Measurements from ENCODE around the gene MIS12. TPM values are rescaled to one million over a fixed set of nuclear protein-coding genes. Genes with fewer than 3 reads are reported as not detected.

The MIS12 gene
- total and polyA plus RNA-seq, 2 of the 13 experiments (the other 11 are each of a cell fraction or from before 2014, with no cell fraction given): 13.4 to 28.0 TPM

DNA sequence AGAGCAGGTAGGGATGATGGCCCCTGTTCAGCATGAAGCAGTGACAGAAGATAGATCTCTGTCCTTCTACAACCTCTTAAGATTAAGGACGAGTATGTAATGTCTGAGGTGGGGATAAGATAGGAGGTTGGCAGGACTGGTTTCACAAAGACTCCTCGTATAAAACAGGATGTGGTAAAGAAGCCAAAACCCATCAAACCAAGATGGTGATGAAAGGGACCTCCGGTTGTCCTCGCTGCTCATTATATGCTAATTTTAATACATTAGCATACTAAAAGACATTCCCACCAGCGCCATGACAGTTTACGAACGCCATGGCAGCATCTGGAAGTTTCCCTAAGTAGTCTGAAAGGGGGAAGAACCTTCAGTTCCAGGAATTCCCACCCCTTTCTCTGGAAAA is 27.3 kb downstream of the MIS12 start (continued):
- TF ChIP-seq, protein P1, sequence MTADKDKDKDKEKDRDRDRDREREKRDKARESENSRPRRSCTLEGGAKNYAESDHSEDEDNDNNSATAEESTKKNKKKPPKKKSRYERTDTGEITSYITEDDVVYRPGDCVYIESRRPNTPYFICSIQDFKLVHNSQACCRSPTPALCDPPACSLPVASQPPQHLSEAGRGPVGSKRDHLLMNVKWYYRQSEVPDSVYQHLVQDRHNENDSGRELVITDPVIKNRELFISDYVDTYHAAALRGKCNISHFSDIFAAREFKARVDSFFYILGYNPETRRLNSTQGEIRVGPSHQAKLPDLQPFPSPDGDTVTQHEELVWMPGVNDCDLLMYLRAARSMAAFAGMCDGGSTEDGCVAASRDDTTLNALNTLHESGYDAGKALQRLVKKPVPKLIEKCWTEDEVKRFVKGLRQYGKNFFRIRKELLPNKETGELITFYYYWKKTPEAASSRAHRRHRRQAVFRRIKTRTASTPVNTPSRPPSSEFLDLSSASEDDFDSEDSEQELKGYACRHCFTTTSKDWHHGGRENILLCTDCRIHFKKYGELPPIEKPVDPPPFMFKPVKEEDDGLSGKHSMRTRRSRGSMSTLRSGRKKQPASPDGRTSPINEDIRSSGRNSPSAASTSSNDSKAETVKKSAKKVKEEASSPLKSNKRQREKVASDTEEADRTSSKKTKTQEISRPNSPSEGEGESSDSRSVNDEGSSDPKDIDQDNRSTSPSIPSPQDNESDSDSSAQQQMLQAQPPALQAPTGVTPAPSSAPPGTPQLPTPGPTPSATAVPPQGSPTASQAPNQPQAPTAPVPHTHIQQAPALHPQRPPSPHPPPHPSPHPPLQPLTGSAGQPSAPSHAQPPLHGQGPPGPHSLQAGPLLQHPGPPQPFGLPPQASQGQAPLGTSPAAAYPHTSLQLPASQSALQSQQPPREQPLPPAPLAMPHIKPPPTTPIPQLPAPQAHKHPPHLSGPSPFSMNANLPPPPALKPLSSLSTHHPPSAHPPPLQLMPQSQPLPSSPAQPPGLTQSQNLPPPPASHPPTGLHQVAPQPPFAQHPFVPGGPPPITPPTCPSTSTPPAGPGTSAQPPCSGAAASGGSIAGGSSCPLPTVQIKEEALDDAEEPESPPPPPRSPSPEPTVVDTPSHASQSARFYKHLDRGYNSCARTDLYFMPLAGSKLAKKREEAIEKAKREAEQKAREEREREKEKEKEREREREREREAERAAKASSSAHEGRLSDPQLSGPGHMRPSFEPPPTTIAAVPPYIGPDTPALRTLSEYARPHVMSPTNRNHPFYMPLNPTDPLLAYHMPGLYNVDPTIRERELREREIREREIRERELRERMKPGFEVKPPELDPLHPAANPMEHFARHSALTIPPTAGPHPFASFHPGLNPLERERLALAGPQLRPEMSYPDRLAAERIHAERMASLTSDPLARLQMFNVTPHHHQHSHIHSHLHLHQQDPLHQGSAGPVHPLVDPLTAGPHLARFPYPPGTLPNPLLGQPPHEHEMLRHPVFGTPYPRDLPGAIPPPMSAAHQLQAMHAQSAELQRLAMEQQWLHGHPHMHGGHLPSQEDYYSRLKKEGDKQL (CRISPR knock-in tag; IDR thresholded peaks at IDR 0.05; ENCODE audit: low read depth): no peak
- TF ChIP-seq, protein P2, sequence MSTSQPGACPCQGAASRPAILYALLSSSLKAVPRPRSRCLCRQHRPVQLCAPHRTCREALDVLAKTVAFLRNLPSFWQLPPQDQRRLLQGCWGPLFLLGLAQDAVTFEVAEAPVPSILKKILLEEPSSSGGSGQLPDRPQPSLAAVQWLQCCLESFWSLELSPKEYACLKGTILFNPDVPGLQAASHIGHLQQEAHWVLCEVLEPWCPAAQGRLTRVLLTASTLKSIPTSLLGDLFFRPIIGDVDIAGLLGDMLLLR (CRISPR knock-in tag; IDR thresholded peaks at IDR 0.05): no peak
- TF ChIP-seq CBX2 (IDR thresholded peaks at IDR 0.05; ENCODE audit: low read depth, low read length) (no peak), CBX2 (CRISPR knock-in tag; IDR thresholded peaks at IDR 0.05; ENCODE audit: low read depth) (no peak), NFATC3 (CRISPR knock-in tag; IDR thresholded peaks at IDR 0.05) (no peak), SMC3 (IDR thresholded peaks at IDR 0.05; ENCODE audit: low read length) (no peak)
- TF ChIP-seq, protein P3, sequence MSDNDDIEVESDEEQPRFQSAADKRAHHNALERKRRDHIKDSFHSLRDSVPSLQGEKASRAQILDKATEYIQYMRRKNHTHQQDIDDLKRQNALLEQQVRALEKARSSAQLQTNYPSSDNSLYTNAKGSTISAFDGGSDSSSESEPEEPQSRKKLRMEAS (IDR thresholded peaks at IDR 0.05): no peak

DNA sequence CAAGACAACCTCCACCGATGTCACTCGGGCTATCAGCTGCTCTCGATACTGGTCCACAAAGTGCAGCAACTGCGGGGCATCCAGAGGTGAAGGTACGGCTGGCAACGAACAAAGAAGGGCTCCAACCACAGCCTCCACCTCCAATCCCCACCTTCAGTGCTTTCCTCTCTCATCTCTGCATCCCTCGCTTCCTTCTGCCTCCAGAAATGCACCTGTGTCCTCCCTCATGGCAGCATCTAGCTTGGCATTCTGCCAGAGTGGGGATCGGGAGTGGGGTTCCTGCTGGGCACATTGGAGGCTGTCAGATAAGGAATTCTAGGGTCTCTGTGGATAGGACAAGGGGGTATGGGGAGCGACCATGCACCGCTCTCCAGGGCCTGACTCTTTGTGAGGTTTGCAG is 28.6 kb downstream of the MIS12 start:
- BruUV-seq (replicated peaks): no TSS peak
- Histone ChIP-seq H3K4me3 (replicated peaks in 1 of 3; ENCODE audit: insufficient read depth in 1 of 3, low read depth in 2 of 3, low read length in 3 of 3) (no peak overlapping the region), H3K9ac (ENCODE audit: insufficient read depth, low read depth, low read length) (no peak overlapping the region), H3K27ac (ENCODE audit: extremely low read length, insufficient read depth, low read length) (no peak overlapping the region), H3K27me3 (ENCODE audit: control insufficient read depth in 1 of 2, insufficient read depth in 2 of 2, low read length in 2 of 2) (no peaks in the 10 kb centered on the region), H2AFZ (ENCODE audit: low read length) (no peak overlapping the region), H3K4me2 (ENCODE audit: low read depth, low read length) (no peak overlapping the region), H3K79me2 (ENCODE audit: insufficient read depth, low read length) (no peaks in the 10 kb centered on the region), H3K9me3 (ENCODE audit: low read length) (no peaks in the 10 kb centered on the region), H4K20me1 (ENCODE audit: insufficient read depth, low read length) (no peaks in the 10 kb centered on the region), H3K4me1 (ENCODE audit: insufficient read depth, low read length) (peaks cover 46% of the 10 kb centered on the region), H3K36me3 (replicated peaks in 1 of 2; ENCODE audit: control insufficient read depth in 1 of 2, insufficient read depth in 2 of 2, low read length in 2 of 2) (no peaks in the 10 kb centered on the region)
- ChIA-PET POLR2A (no interaction called here), CTCF (ENCODE audit: low intra/inter-chr PET ratio, low total read pairs) (no interaction called here)
- ATAC-seq: no peak
- FAIRE-seq: no peak
- in situ Hi-C loops (cut with HindIII; ENCODE audit: extremely low pct_ligation_motif_present, low pct_unique_long_range_greater_than_20kb) (no loop called here), intact Hi-C loops (cut with micrococcal nuclease; ENCODE audit: unreplicated experiment) (no loop called here)
- TF ChIP-seq, protein P4, sequence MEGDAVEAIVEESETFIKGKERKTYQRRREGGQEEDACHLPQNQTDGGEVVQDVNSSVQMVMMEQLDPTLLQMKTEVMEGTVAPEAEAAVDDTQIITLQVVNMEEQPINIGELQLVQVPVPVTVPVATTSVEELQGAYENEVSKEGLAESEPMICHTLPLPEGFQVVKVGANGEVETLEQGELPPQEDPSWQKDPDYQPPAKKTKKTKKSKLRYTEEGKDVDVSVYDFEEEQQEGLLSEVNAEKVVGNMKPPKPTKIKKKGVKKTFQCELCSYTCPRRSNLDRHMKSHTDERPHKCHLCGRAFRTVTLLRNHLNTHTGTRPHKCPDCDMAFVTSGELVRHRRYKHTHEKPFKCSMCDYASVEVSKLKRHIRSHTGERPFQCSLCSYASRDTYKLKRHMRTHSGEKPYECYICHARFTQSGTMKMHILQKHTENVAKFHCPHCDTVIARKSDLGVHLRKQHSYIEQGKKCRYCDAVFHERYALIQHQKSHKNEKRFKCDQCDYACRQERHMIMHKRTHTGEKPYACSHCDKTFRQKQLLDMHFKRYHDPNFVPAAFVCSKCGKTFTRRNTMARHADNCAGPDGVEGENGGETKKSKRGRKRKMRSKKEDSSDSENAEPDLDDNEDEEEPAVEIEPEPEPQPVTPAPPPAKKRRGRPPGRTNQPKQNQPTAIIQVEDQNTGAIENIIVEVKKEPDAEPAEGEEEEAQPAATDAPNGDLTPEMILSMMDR (CRISPR knock-in tag; IDR thresholded peaks at IDR 0.05): no peak
- TF ChIP-seq HNRNPH1 (optimal IDR thresholded peaks at IDR 0.05; ENCODE audit: low read depth, low read length): no peak
- TF ChIP-seq, protein P5, sequence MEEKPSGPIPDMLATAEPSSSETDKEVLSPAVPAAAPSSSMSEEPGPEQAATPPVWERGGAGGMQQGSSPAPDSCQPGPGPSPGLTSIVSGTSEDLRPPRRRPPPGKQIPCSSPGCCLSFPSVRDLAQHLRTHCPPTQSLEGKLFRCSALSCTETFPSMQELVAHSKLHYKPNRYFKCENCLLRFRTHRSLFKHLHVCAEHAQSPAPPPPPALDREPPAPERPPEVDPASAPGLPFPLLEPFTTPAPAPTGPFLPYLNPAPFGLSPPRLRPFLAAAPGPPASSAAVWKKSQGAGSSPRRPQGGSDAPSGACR (CRISPR knock-in tag; IDR thresholded peaks at IDR 0.05): no peak
- no peak for DNase-seq (ENCODE audit: low spot score)
- 94% methylated on average over 10 of the region's 10 CpGs for WGBS (ENCODE audit: low lambda C conversion rate)

Data from HepG2 (cell line).